ENCODE data around the gene GID8.
"Not testable (repeated sequence)": the region's sequence is repeated elsewhere in the genome, so short reads cannot be mapped to it uniquely, and the experiment has no call there.

The GID8 gene

DNA sequence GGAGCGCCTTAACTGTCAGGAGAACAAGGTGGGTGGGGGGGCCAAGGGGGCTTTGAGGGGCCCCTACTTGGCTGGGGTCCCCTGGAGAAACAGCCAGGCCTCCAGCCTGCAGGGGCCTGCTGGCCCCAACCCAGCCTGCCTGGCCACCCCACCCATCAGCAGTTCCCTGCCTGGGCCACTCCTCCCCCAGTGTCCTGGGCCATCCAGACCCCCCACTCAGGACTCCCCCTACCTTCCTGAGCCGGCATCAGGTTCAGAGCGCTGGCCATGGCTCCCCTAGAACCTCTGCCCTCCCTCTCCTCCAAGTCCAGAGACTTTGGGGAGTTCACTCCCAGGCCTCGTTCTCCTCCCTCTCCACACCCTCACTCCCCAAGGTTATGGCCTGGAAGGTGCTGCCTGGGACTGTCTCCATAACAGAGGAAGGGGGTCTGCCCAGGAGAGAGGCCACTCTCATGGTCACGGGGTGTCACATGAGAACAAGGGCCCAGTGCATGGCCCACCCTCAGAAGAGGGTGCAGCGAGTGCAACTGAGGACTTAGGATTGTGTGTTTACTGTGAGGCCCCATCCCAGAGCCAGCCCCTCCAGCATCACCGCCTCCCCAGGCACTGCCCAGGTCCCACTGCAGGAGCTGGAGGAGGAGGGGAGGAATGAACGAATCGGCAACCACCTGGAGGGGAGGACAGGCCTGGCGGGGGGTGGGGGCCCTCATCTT lies 20.6 kb downstream of the GID8 start:
- DNase-seq, result no peak

DNA sequence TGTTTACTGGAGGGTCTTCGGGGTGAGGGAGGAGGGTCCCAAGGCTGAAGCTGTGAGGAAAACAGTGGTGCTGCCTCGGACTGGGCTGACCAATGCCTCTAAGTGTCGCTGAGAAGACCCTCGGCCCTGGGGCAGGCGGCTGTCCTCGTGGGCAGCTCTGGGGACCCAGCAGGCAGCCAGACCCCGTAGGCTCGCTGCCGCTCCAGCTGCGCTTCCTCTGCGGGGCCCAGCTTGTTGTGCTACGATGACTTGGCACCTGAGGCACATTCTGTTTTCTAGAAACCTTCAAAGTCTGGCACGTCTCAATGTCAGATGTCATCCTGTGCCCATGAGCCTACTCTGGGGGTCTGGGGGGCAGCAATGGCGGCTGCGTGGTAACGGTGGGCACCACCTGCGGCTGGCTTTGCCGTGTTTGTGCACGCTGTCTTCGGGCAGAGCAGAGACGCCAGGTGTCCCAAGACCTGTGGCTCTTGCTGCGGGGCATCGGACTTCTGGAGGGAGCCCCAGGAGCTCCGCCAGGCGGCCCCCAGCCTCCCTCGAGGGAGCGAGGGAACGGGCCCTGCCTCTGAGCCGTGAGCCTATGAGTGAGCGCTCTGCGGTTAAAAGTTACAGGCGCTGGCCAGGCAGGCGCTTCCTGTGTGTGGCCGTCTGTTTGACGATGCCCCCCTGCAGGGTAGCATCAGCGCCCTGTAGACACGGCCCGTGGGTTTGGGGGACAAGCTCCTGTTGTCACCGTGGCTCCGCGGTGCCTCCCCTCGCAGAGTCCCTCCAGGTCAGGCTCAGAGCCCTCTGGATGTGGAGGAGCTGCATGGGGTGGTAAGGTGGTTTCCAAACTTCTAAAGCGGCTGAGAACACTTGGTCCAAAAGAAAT lies 21.4 kb downstream of the GID8 start:
- no peak for DNase-seq

DNA sequence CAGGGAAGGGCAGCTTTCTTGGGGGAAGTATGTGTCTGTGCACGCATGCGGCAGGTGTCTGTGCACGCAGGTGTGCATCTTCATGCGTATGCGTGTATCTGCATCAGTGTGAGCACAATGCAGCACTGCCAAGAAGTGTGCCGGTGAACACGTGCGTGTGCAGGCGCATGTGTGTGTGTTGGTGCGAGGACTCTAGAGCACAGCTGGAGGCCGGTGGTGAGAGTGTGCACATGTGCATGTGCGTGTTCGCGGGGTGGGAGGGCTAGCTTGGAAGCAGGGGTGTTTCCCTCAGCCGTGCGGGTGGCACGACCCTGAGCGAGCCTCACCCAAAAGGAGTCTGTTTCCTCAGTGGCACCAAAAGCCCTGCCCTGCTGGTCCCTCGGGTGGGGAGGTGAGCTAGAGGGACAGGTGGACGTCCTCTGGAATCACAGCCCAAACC lies 22.1 kb downstream of the GID8 start:
- DNase-seq, result no peak

DNA sequence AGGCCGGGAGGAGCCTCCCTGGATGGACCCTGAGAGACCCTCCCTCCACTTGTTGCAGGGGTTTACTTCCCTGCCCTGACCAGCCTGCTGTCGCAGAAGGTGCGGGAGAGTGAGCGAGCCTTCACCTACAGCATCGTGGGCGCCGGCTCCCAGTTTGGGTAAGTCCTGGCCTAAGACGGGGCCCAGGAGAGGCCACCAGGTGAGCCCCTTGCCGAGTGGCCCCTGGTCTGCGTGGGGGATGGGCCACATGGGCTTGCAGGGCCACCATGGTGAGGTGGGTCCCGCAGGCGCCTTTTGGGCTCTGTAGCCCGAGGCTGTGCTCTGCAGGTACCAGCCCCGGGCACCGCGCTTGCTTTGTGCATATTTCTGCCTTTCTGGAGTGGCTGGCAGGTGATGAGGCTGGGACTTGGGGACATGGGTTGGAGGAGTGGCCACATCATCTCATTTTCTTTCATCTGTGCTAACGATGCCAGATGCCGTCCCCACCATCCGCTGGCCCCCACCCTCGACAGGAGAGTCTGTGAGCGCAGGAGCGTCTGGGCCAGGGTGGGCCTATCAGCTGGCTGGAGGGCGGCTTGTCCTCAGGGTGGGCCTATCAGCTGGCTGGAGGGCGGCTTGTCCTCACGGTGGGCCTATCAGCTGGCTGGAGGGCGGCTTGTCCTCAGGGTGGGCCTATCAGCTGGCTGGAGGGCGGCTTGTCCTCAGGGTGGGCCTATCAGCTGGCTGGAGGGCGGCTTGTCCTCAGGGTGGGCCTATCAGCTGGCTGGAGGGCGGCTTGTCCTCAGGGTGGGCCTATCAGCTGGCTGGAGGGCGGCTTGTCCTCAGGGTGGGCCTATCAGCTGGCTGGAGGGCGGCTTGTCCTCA lies 22.7 kb downstream of the GID8 start:
- not testable (repeated sequence) for DNase-seq

DNA sequence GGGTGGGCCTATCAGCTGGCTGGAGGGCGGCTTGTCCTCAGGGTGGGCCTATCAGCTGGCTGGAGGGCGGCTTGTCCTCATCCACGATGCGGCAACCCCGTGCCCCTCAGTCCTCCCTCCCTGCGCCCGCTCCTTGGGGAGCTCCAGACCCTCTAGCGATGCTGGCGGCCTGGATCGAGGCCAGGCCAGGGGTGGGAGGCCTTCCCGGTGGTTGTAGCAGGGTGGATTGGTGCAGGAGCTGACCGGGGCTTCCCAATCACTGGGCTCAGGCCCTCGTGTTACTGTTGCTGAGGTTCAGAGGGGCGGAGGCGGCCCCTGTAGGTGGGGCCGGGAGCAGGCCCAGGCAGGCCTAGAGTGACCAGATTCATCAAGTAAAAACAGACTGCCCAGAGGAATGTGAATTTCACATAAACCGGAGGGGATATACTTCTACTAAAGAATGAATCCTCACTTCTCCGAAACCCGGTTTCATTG lies 23.4 kb downstream of the GID8 start:
- DNase-seq, result no peak

DNA sequence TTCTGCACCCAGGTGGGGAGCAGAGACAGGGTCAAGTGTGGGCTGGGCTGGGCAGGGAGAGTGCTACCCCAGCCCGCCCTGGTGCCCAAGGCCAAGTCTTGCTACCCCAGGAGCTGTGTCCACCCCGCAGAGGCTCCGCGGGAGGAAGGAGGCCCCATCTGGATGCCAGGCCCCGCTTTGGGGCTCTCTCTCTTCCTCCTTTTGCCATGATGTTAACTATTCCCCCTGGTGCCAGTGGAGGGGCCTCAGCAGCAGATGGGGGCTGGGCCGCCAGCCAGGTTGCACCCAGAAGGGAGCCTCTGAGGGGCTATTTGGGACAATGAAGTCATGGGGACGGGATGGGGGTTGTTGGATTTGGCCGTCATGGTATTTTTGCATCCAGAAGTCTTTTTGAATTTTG lies 23.9 kb downstream of the GID8 start:
- no peak for DNase-seq

GRCh38 chr20:62962221-62962879 lies 24.4 kb downstream of the GID8 start:
- DNase-seq, result no peak

DNA sequence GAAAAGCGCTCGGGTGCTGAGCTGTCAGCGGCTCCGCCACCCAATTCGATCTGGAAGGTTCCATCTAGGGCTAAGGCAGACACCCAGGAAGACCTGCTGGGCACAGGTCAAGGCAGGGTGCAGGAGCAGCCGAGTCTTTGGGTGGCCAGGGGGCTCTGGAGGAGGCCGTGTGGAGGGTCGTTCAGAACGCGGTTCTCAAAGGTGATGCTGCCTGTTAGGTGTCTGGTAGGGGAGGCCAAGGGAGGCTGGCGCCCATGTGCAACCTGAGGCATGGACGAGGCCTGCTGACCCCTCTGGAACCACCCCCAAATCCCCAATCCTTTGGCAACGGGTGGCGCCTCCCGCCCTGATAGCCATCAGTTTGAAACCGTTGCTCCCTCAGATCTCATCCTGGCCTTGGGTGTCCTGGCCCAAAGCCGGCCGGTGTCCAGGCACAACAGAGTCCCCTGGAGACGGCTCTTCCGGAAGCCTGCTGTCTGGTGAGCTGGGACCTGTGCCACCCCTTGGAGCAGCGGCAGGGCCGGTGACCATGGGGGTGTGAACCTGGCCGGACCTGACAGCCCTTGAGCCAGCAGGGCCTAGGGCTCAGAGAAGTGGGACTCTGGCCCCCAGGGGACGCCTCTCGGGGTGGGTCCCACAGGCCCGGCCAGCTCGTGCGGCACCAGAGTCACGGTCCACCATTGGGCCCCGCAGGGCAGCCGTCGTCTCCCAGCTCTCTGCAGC lies 25.1 kb downstream of the GID8 start:
- DNase-seq, result no peak

GRCh38 chr20:62963614-62964397 lies 25.9 kb downstream of the GID8 start:
- DNase-seq, result no peak

DNA sequence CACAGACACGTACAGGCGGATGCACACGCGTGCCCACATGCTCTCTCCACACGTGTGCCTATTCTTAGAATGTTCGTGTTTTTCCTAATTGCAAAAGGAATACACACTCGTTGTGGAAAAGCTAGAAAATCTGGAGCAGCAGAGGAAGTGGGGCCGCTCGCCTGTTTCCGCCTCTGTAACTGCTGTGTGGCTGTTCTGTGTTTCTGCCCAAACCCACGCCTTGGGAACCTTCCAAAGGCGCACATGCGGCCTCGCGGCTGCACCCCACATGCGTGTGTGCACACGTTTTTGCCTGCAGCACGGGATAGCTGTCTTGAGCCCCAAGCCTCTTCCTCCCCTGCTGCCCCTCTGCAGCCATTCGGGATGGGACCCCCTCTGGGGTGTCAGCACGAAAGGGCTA lies 26.8 kb downstream of the GID8 start:
- DNase-seq, result no peak

DNA sequence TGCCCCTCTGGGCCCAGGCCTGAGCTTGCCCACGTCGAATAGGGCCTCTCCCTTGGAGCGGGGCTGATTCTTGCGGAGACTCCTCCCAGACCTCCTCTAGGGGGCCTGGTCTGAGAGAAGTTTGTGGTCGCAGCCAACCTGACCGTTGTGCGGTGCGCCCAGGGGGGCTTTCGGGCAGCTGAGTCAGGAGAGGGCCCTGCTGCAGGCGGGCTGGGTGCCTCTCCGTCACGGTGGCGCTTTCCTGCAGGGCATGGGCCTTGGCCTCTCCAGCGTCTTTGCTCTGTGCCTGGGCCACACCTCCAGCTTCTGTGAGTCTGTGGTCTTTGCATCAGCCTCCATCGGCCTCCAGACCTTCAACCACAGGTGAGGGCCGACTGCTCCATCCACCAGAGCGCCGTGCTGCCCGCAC lies 27.4 kb downstream of the GID8 start:
- DNase-seq, result no peak

GRCh38 chr20:62966212-62967148 lies 28.5 kb downstream of the GID8 start:
- no peak for DNase-seq

DNA sequence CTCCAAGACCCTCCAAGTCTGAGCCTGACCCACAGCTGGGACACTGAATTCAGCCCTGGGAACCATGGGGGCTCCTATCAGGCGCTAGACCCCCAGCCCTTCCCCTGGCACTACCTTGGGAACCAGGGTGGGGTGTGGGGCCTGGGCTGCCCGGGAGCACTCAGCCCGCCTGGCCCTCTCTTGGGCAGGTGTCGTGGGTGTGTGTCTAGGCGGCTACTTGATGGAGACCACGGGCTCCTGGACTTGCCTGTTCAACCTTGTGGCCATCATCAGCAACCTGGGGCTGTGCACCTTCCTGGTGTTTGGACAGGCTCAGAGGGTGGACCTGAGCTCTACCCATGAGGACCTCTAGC lies 29.2 kb downstream of the GID8 start:
- no peak for DNase-seq

- DNase-seq, result no peak
Observed at GRCh38 chr20:62967628-62968351, 29.8 kb downstream of the GID8 start.

GRCh38 chr20:62968378-62969178 lies 30.6 kb downstream of the GID8 start:
- DNase-seq, result no peak

DNA sequence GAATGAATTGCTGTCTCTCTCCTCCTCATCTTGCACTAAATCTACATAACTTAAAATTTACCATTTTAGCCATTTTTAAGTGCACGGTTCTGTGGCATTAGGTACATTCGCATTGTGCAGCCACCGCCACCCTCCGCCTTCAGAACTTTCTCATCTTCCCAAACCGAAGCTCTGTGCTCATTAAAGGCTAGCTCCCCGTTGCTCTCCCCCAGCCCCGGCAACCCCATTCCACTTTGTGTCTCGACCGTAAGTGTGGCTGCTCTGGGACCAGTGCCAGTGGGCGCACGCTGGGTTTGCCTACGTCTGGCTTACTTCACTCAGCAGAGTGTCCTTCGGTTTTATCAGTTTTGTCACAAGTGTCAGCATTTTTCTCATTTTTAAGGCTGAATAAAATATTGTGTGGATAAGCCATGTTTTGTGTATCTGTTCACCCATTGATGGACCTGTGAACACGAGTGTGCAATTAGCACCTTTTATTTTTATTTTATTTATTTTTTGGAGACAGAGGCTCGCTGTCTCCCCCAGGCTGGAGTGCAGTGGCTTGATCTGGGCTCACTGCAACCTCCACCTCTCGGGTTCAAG lies 31.3 kb downstream of the GID8 start:
- no peak for DNase-seq

DNA sequence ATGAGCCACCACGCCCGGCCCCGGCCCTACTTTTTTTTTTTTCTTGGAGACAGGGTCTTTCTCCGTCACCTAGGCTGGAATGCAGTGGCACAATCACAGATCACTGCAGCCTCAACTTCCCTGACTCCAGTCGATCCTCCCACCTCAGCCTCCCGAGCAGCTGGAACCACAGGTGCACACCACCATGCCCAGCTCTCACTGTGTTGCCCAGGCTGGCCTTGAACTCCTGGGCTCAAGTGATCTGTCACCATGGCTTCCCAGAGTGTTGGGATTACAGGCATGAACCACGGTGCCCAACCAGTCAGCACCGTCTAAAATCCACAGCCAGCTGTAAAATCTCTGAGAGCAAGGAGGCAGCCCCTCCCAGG lies 32.0 kb downstream of the GID8 start:
- DNase-seq, result no peak
